CD4-positive, alpha-beta T cell treated with Interleukin-15 for 1 hour (primary cell): ENCODE results near the gene MFAP3L.

ENCODE experiments used
- DNase-seq: peaks from one replicate; pipeline ENCODE4 v3.0.0-alpha.2; 2020

Gene MFAP3L

DNA sequence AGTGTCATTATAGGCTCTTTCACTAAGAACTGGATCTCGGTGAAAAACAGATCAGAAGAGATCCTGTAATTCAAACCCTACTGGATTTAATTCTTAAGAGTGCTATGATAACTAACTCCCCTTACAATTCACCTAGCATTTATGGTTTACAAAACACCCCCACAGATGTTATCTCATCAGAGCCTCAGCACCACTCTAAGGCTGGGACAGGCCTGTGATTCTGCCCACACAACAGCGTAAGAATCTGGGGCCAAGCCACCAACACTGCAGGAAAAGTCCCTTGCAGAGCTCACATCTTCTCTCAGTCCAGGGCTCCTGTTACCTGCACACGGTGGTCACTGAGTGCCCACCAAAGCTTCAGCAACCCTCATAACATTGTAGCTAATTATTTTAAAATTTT lies 8.9 kb downstream of the MFAP3L start:
- DNase-seq, result no peak

DNA sequence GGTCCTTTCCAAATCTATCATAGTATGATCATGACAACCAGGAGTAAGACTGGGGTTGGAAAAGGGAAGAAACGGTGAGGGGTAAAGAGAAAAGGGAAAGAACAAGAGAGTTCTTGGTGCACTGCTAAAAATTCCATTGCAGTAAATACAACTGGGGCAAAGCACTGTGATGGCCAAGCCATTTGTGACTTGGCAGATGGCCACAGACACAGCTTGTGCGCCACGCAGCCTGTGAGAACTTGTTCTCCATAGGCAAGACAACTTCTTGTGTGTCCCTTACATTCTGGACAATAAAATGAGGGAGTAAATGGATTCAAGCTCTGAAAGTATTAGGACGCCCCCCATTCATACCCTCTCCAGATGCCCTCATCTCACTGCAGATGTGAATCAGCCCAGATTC lies 10.9 kb downstream of the MFAP3L start:
- DNase-seq, result no peak

DNA sequence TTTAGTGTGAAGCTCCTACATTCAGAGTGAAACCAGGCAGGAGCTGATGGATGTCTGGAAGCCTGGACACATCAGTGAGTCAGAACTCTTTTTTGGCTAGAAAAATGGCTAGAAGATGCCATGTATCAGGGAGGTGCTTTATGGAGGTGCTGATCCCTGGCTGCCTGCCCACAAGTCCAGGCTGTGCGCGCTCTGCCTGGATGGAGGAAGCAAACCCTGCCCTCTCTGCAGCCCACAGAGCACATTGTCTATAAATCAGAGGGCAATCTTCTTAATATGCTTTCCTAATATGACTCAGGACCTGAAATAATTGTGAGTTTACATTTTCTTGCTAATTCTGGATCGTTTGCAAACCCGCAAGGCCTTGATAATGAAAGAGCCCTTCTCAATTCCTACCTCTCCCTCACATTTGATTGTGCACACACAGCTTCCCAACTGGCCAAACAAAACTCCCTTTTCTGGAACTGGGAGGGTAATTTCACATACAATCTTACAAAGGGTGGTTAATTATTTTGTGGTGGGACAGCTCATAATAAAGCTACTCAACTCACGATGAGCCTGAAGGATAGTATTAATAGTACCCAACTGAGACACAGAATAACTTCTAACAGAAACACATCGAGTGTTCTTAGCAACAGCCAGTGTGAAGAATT lies 11.7 kb downstream of the MFAP3L start:
- no peak for DNase-seq

- no peak for DNase-seq
Observed at GRCh38 chr4:170012629-170012958, 13.6 kb downstream of the MFAP3L start.

- DNase-seq, result no peak
Observed at GRCh38 chr4:170011921-170012628, 14.1 kb downstream of the MFAP3L start.

DNA sequence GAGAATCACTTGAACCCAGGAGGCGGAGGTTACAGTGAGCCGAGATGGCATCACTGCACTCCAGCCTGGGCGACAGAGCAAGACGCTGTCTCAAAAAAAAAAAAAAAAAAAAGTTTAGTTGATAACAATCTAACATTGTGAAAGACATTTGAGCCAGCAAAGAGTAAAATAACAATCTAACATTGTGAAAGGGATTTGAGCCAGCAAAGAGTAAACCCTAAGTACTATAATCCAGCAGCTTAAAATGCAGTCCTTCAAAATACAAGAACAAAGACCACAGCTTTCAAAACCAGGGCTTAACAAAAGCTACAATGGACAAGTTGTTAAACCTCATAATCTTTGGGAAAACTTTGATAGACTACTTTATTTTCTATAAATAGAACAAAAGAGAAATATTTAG lies 16.9 kb downstream of the MFAP3L start:
- DNase-seq, result no peak

- DNase-seq, result no peak
Observed at GRCh38 chr4:170008801-170009200, 17.4 kb downstream of the MFAP3L start.

DNA sequence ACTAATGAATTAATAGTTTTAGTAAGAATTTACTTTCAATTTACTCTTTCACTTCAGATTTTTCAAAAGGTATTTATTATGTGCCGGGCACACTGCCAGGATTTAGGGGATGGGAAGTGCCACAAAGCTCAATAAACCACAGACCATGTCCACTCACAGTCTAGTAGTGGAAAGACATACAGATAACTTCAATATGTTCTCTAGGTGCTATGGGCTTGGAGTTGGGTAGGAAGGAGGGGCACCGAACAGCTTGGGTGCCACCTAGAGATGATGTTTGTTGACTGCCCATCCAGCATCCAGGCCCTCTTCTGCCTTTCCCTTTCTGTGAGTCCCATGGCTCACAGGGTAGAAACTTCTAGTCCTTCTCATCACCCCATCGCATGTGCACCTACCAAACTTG lies 17.8 kb downstream of the MFAP3L start:
- DNase-seq, result no peak

GRCh38 chr4:170007113-170007512 lies 19.1 kb downstream of the MFAP3L start:
- DNase-seq, result no peak

GRCh38 chr4:170005472-170005871 lies 20.7 kb downstream of the MFAP3L start:
- no peak for DNase-seq

GRCh38 chr4:170004651-170005295 lies 21.4 kb downstream of the MFAP3L start:
- no peak for DNase-seq

DNA sequence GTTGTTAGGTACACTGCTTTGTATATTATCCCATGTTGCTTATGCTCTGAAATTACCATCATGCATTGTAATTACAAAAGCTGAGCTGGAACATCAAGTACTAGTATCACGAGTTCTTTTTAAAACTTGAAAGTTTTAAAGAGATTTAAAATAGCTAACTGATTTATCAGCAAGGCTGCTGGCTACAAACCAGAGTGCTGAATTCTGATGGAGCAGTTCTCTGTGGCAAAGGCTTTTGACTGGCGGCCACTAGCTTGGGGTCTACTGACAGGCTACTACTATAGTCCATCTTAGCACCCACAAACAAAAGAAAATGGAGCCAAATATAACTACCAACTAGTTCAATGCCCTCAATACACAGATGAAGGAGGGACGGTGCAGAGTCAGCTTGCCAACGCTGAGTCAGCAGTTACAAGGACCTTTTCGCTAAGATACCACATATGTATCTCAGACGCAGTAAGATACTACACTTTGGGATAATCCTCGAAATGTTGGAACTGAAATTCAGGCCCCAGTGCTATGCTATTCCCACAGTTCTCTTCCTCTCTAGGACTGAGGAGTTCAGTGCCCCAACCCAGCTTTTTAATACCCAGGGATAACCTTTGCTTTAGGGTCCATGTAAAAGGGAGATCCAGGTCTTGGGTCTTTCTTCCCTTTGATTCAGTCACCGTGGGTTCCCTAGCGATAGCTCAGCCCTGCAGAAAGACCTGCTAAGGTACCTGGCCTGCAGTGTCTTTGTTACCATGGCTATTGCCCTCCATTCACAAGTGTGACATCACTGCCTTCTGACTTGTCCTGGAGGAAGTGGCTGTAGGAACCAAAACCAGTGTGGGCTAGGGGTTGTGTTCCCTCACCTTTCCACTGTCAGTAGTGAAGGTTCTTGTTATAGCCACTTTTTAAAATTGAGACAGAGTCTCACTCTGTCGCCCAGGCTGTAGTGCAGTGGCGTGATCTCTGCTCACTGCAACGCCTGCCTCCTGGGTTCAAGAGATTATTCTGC lies 22.8 kb downstream of the MFAP3L start:
- DNase-seq, result no peak

- DNase-seq, result no peak
Observed at GRCh38 chr4:170001745-170002267, 24.4 kb downstream of the MFAP3L start.

- no peak for DNase-seq
Observed at GRCh38 chr4:170001011-170001744, 25.0 kb downstream of the MFAP3L start.

- no peak for DNase-seq
Observed at GRCh38 chr4:169999923-170000322, 26.3 kb downstream of the MFAP3L start.

DNA sequence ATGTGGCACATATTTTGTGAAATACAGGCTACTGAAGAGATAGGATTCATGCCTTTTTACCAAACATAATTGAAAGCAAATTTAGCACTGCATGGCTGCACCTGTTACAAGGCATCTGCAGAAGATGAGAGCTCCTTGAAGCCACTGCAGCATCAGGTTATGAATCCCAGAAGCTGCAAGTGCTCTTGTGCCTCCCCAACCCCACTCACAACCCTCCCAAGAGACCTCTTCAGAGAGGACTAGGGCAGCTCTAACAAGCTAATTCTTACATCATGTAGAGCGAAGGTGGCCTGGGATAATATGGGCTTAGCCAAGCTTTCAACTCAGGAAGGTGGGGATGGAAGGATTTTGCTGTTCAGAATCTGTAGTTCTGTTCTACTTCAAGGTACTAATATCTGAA lies 27.2 kb downstream of the MFAP3L start:
- no peak for DNase-seq

DNA sequence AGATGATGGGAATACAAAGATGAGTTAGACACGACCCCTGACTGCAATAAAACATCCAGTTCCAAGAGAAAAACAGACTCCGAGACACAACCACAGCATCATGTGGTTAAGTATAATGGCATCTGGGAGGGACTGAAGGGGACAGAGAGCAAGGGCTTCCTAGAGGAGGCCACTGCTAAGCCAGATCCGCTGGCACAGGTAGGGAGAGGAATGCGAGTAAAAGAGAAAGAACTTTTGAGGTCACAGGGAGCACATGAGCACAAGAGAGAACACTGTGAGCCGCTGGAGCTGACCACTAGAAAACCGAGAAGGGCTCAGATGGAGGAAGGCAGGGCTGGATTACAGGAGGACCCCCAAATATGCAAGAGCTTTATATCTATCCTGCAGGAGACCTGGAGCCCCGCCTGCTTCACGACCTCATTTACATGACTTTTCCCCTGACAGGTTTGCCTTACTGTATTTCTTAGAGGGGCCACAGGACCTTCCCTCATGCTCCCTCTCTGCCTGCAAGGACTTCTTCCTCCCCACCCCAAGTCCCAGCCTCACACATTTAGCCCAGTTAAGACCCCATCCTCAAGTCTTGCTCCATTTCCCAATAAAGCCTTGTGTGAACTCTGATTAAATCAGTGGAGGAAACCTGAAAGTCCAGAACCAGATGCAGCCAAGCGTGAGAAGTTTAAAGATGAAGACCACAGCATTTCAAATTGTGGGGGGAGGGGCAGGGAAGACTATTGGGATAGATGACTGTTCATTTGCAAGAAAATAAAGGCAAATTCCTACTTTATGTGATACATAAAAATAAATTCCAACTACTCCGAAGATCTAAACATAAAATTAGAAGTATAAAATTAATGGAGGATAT lies 29.6 kb downstream of the MFAP3L start:
- no peak for DNase-seq

DNA sequence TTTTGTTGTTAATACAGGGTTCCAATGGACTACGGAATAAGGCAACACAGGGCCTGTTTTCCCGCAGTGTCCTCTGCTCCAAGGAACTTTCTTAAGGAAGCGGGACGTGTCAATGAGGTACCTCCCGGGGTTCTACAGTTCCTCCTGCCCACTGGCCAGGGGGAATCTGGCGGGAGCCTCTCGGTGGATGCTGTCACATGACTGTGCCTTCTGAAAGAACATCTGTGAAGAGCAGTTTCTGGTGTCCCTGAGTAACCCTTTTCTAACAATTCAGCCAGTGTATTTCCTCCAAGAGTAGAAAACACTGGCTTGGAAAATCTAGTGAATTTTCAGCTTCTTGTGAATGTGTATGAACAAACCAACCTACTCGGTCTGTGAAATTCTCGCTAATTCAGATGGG lies 32.7 kb downstream of the MFAP3L start:
- no peak for DNase-seq

DNA sequence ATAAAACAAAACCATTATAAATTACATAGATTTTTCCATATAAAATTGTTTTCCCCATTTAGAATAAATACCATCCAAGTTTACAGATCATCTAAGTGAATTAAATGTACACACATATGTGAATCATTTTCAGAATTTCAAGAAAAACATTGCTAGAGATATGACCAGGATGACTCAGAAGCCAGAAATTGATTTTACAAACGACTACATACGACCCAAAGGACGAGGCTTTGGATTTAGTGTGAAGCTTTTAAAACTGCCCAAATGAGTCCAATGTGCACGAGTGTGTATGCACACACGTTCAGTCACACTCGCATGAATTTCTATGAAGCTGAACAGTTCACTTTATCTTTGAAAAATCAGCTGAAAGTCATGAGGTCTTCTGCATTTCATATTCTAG lies 37.9 kb downstream of the MFAP3L start:
- no peak for DNase-seq

GRCh38 chr4:169987327-169988228 lies 38.6 kb downstream of the MFAP3L start:
- no peak for DNase-seq
